Pancreas (tissue), 10 donors: ENCODE data around the gene CACNA1F. TPM values are rescaled to one million over a fixed set of nuclear protein-coding genes. Genes with fewer than 3 reads are reported as not detected.

Experiments
- ATAC-seq, 4 donors: fragments of 200-7000 bp; cut with Tn5 transposase; one replicate each; pipeline versions ENCODE4 v1.8.0 to v1.9.1; 2020; ENCODE audit warnings: mild to moderate bottlenecking in 4 of 4, moderate library complexity in 4 of 4
- DNase-seq, 6 donors: peaks; one replicate each; pipeline ENCODE4 v3.0.0-alpha.2; 2020
- FAIRE-seq: peaks from 2 replicates; lab custom pipeline; 2012; peaks lifted over from hg19 to GRCh38; lab: Jason Lieb, UNC
- H3K27ac ChIP-seq, 4 donors: fragments of 200-600 bp; sonication (generic); 1 replicate in 3 of 4; 2 replicates in 1 of 4; pipeline versions ENCODE4 v1.5.0 to v1.8.0; 2020
- H3K27me3 ChIP-seq, 4 donors: fragments of 200-600 bp; one replicate each; pipeline ENCODE4 v1.8.0; 2021
- H3K36me3 ChIP-seq, 3 donors: fragments of 200-600 bp; sonication (generic) in 1 of 3; one replicate each; pipeline versions ENCODE4 v1.5.0 to v1.8.0; 2020 to 2021
- H3K4me1 ChIP-seq, 3 donors: fragments of 200-600 bp; one replicate each; pipeline ENCODE4 v1.8.0; 2021
- H3K4me3 ChIP-seq, 4 donors: fragments of 200-600 bp; sonication (generic) in 2 of 4; one replicate each; pipeline versions ENCODE4 v1.5.0 to v1.8.0; 2020 to 2021
- H3K9me3 ChIP-seq, 4 donors: fragments of 200-600 bp; one replicate each; pipeline ENCODE4 v1.8.0; 2021
- WGBS, 2 donors: extraction: QIAGEN DNeasy Blood & Tissue Kit; methylation state at CpG; one replicate each; pipeline ENCODE4 v1.1.7; 2013; 5-methylcytosine and 5-hydroxymethylcytosine counted together
- intact Hi-C, 3 donors: fragments of 100-400 bp; cut with DNase I; formaldehyde crosslinking; loops; one replicate each; pipeline versions ENCODE4 v1.11.1 to v1.14.2; 2022
- polyA plus RNA-seq, 2 donors: library from polyadenylated mRNA; stranded (reverse); fragments of 200-250 nt; gene quantifications; one replicate each; pipeline ENCODE4 v1.2.3, GENCODE V29; 2013
- total RNA-seq, 6 donors: library from RNA; stranded (reverse); fragmentation: NEBNext Ultra II Directional in 4 of 6; extraction: Animal tissue kit (Norgen Biotek cat#: 25700) in 4 of 6; gene quantifications; one replicate each; pipeline versions ENCODE4 v1.2.1 to v1.2.4, GENCODE V29; 2021 to 2023
- TF ChIP-seq, protein P1 (sequence below), 4 donors: fragments of 200-600 bp; sonication (generic) in 3 of 4; IDR thresholded peaks; one replicate each; pipeline versions ENCODE4 v1.5.0 to v1.8.0; 2021; ENCODE audit warnings: antibody characterized with exemption in 4 of 4
- donor health status: healthy with polysubstance abuse.
- donor health status: DM: no; HTN: no; CAD: no; lungs with moderate emphysema.
- donor health status: DM: no; HTN: no; CAD: no.
- donor health status: control.
- donor health status: control.
- donor health status: Bipolar disorder and iron deficiency.
- donor health status: DM: yes; HTN: yes; CAD: no.
- donor health status: DM: no; HTN: no; CAD: no.
- donor health status: DM: no; HTN: no; CAD: no.
- donor health status: DM: yes; HTN: yes; CAD: no.

The CACNA1F gene
- total and polyA plus RNA-seq, 8 donors = 0.03 to 0.87 (median 0.19) TPM

DNA sequence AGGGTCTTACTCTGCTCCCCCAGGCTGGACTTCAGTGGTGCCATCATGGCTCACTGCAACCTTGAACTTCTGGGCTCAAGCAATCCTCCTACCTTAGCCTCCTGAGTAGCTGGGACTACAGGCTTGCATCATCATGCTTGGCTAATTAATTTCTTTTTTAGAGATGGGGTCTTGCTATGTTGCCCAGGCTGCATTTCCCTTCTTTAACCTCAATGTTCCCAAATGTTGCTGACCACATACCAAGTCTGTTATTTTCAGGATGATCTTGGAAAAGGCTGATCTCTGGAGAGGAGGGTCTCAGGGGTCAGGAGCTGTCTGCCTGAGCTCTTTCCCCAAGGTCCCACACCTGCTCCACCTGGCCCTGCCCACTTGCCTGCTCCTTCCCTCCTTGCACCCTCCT lies 13.0 kb downstream of the CACNA1F start:
- Histone ChIP-seq H3K36me3 (no peaks in the 10 kb centered on the region), H3K27me3 (peaks cover 0 to 6% (median 0%) of the 10 kb centered on the region in 4 donors), H3K27ac (no peak overlapping the region), H3K4me1 (no peaks in the 10 kb centered on the region), H3K4me3 (no peak overlapping the region), H3K9me3 (no peaks in the 10 kb centered on the region)
- FAIRE-seq (no peak), DNase-seq (no peak), ATAC-seq (no peak)
- TF ChIP-seq, protein P1, sequence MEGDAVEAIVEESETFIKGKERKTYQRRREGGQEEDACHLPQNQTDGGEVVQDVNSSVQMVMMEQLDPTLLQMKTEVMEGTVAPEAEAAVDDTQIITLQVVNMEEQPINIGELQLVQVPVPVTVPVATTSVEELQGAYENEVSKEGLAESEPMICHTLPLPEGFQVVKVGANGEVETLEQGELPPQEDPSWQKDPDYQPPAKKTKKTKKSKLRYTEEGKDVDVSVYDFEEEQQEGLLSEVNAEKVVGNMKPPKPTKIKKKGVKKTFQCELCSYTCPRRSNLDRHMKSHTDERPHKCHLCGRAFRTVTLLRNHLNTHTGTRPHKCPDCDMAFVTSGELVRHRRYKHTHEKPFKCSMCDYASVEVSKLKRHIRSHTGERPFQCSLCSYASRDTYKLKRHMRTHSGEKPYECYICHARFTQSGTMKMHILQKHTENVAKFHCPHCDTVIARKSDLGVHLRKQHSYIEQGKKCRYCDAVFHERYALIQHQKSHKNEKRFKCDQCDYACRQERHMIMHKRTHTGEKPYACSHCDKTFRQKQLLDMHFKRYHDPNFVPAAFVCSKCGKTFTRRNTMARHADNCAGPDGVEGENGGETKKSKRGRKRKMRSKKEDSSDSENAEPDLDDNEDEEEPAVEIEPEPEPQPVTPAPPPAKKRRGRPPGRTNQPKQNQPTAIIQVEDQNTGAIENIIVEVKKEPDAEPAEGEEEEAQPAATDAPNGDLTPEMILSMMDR (IDR thresholded peaks at IDR 0.05) = no peak
- intact Hi-C loops = no loop called here

DNA sequence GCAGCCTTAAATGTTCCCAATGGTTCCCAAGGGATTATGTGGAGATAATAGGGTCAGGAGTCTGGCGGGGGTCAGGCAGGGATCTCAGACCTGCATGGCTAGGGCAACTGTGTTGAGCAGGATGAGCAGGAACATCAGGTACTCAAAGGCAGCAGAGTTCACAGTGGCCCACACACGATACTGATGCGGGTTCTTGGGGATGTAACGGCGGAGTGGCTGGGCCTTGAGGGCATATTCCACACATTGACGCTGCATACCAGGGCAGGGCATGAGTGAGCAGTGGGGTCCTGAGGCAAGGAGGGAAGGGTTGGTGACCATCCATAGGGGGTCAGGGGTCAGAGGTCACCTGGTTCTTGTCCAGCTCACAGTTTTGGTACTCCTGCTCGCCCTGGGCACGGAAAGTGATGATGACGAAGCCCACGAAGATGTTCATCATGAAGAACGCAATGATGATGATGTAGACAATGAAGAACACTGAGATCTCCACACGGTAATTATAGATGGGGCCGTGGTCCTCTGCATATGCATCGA lies 18.1 kb downstream of the CACNA1F start:
- no peak overlapping the region for H3K4me3 ChIP-seq
- no peaks in the 10 kb centered on the region for H3K9me3 ChIP-seq
- no peak overlapping the region for H3K27ac ChIP-seq
- TF ChIP-seq, protein P1 (IDR thresholded peaks at IDR 0.05) = no peak
- ATAC-seq (no peak), DNase-seq (no peak), FAIRE-seq (no peak)
- intact Hi-C loops = no loop called here
- no peaks in the 10 kb centered on the region for H3K27me3 ChIP-seq
- no peaks in the 10 kb centered on the region for H3K4me1 ChIP-seq
- WGBS, 2 donors = 77 to 86% methylated on average over 14 of the region's 14 CpGs
- no peaks in the 10 kb centered on the region for H3K36me3 ChIP-seq

DNA sequence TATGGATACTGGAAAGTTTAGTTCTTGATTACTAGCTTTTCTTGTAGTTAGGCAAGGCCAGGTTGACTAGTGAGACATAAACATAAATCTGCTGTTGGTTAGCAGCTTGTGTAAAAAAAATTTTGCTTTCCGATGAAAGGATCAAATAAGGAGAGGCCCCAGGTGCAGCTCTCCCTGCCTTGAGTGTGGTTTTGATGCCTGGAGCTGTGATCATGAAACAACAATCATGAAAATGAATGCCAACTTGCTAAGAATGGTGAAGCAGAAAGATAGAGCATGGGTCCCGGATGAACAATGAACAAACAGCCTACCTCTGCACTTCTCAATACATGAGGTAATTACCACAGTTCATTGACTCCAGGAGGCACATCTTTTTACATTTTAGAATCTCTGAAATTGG lies 18.7 kb downstream of the CACNA1F start:
- H3K36me3 ChIP-seq = no peaks in the 10 kb centered on the region
- DNase-seq = no peak
- intact Hi-C loops = no loop called here
- no peaks in the 10 kb centered on the region for H3K4me1 ChIP-seq
- FAIRE-seq = no peak
- no peaks in the 10 kb centered on the region for H3K9me3 ChIP-seq
- no peaks in the 10 kb centered on the region for H3K27me3 ChIP-seq
- TF ChIP-seq, protein P1 (IDR thresholded peaks at IDR 0.05) = no peak
- no peak overlapping the region for H3K27ac ChIP-seq
- no peak for ATAC-seq
- WGBS, 2 donors = 74 to 78% methylated on average over 2 of the region's 2 CpGs
- H3K4me3 ChIP-seq = no peak overlapping the region

DNA sequence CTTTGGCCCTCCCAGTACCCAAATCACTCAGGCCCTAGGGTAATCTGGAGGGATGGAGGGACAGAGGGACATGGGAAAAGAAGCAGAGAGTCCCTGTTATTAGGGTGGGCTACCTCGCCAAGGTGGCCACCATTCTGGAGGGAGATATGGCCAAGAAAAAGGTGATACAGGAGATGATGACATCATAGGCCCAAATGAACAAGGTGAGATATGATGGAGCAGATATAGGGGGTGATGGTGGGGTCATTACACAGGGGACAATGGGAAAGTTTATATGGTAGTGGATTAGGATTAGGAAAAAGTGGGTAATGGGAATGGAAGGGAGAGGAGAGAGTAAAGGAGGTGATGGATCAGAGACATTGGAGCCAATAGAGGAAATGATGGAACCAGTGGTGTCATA lies 20.3 kb downstream of the CACNA1F start:
- 29 to 51% methylated on average over 1 of the region's 1 CpG for WGBS, 2 donors

DNA sequence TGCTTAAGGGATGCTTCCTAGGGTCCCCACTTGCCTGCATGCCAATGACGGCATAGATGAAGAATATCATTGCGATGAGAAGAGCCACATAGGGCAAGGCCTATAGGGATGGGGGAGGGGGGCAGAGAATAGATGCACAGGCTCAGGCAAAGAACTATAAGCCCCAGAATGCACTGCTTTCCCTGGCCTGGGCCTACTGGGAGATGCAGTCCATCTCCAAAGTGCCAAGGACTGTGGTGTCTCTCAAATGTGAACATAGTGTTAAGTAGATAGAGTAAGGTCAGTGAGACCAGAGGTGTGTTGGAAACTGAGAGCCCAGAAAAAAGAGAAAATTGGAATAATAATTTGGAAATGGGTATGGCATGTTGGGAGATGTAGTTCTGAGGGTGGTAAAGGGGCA lies 20.9 kb downstream of the CACNA1F start:
- TF ChIP-seq, protein P1 (IDR thresholded peaks at IDR 0.05) = no peak
- Histone ChIP-seq H3K4me1 (no peaks in the 10 kb centered on the region), H3K9me3 (no peaks in the 10 kb centered on the region), H3K36me3 (no peaks in the 10 kb centered on the region), H3K4me3 (no peak overlapping the region), H3K27ac (no peak overlapping the region), H3K27me3 (no peaks in the 10 kb centered on the region)
- no peak for FAIRE-seq
- intact Hi-C loops = no loop called here
- no peak for ATAC-seq
- no peak for DNase-seq
- 80 to 81% methylated on average over 2 of the region's 2 CpGs for WGBS, 2 donors

More for the DNA sequence above, 20.3 kb downstream of the CACNA1F start:
- H3K4me3 ChIP-seq = no peak overlapping the region
- no peak for FAIRE-seq
- H3K36me3 ChIP-seq = no peaks in the 10 kb centered on the region
- no peak overlapping the region for H3K27ac ChIP-seq
- no peaks in the 10 kb centered on the region for H3K4me1 ChIP-seq
- H3K9me3 ChIP-seq = no peaks in the 10 kb centered on the region
- intact Hi-C loops = no loop called here
- ATAC-seq = no peak
- no peak for DNase-seq
- H3K27me3 ChIP-seq = no peaks in the 10 kb centered on the region
- TF ChIP-seq, protein P1 (IDR thresholded peaks at IDR 0.05) = no peak
